IPS-NIHi7 (cell line): ENCODE results near the gene TNFRSF17.
"Not testable (repeated sequence)": the region's sequence is repeated elsewhere in the genome, so short reads cannot be mapped to it uniquely, and the experiment has no call there.

ENCODE experiments used
- DNase-seq: peaks from one replicate; pipeline ENCODE4 v3.0.0; 2012; ENCODE audit warnings: mixed read lengths; ENCODE audit errors: extremely low spot score

TNFRSF17 gene

DNA sequence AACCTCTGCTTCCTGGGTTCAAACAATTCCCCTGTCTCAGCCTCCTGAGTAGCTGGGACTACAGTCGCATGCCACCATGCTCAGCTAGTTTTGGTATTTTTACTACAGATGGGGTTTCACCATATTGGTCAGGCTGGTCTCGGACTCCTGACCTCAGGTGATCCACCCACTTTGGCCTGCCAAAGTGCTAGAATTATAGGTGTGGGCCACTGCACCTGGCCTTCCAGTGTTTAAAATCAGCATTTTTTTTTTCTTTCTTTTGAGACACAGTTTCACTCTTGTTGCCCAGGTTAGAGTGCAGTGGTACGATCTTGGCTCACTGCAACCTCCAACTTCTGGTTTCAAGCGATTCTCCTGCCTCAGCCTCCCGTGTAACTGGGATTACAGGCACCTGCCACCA, 5.3 kb downstream of the TNFRSF17 start:
- not testable (repeated sequence) for DNase-seq

DNA sequence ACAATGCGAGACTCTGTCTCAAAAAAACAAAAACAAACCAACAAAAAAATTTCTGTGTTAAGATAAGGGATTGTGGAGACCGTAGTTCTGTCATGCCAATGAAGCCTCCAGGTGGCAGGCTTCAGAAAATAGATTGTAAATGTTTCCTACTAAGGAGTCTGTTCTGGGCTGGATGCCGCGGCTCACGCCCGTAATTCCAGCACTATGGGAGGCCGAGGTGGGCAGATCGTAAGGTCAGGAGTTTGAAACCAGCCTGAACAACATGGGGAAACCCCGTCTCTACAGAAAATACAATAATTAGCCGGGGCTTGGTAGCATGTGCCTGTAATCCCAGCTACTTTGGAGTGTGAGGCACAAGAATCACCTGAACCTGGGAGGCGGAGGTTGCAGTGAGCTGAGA, 7.1 kb downstream of the TNFRSF17 start:
- no peak for DNase-seq

DNA sequence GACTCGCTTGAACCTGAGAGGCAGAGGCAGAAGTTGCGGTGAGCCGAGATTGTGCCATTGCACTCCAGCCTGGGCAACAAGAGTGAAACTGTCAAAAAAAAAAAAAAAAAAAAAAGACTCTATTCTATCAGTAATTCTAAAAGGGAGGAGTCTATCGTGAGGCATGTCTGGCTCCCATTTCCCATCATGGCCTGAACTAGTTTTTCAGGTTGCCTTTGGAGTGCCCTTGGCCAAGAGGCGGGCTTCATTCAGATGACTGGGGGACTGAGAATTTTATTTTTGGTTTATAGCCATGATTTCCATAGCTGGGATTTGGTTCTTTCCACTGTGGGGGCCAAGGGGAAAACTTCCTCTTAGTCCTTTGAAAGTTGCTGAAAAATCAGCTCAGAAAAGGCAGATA, 8.1 kb downstream of the TNFRSF17 start:
- no peak for DNase-seq

GRCh38 chr16:11976850-11977375, 11.9 kb downstream of the TNFRSF17 start:
- DNase-seq = no peak

DNA sequence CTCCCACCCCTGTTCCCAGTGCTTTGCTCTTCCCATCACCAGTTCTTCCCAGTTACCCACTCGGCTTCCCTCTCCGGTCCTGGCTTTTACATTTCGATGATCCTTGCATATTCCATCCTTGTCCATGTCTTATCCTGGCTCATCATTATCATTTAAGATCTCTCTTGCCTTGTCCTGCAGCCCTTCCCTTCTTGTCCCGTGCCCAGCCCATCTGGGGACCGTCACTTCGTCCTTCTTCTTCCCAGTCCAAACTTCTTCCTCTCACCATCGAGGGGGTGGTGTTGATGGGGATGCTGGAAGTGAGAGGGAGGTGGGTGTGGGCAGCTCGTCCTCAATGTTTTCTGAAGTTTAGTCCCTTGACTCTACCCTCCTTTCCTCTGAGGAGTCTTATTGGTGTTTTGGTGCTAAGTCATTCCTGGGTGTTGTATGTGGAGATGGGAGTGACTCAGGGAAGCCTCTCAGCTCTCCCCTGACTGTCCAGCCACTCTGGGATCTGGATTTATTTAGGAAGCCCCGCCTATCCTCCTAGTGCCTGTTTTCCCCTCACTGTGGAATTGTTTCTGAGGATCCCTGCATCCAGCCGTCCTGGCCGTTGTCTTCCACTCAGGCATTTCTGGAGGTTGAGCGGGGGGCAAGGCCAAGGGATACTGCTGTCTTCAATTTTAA, 12.5 kb downstream of the TNFRSF17 start:
- DNase-seq = no peak

- DNase-seq = no peak
These were observed 13.1 kb downstream of the TNFRSF17 start for GRCh38 chr16:11978080-11978479.

GRCh38 chr16:11979013-11979672, 14.1 kb downstream of the TNFRSF17 start:
- no peak for DNase-seq

DNA sequence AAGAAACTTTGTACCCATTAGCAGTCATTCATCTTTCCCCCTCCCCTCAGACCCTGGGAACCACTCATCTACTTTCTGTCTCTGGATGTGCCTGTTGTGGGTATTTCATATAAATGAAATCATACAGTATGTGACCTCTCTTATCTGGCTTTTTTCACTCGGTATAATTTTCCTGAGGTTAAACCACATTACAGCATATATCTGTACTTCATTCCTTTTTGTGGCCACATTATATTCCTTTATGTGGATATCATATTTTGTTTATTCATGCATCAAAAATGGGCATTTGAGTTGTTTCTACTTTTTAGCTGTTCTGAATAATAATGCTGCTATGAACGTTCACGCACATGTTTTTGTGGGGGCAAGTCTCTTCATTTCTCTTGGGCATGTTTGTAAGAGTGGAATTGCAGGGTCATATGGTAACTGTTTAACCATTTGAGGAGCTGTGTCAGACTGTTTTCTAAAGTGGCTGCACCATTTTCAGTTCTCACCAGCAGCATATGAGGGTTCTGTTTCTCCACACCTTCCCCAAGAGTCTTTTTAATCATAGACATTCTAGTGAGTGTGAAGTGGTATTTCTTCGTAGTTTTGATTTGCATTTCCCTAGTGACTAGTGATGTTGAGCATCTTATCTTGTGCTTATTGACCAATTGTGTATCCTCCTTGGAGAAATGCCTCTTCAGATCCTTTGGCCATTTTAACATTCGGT, 15.3 kb downstream of the TNFRSF17 start:
- no peak for DNase-seq

GRCh38 chr16:11985250-11985649, 20.2 kb downstream of the TNFRSF17 start:
- no peak for DNase-seq

DNA sequence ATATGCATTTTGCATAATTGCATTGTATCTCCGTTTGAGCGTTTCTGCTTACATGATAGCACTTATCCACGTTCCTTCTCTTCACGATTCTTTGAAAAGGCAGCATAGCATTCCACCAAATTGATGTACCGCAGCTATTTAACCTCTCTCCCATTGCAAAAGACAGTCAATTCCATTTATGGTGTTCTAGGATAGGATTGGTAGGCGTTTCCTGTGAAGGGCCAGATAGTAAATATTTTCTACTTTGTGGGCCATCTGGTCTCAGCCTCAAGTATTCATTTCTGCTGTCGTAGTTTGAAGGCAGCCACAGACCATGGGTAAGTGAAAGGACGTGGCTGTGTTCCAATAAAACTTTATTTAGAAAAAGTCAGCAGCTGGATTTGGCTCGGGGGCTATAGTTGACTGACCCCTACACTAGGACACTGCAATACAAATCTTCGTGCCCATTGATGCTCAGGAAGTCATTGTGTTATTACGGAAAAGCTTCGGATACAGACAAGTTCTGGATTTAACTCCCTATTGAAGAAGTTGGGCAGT, 21.6 kb downstream of the TNFRSF17 start:
- no peak for DNase-seq

DNA sequence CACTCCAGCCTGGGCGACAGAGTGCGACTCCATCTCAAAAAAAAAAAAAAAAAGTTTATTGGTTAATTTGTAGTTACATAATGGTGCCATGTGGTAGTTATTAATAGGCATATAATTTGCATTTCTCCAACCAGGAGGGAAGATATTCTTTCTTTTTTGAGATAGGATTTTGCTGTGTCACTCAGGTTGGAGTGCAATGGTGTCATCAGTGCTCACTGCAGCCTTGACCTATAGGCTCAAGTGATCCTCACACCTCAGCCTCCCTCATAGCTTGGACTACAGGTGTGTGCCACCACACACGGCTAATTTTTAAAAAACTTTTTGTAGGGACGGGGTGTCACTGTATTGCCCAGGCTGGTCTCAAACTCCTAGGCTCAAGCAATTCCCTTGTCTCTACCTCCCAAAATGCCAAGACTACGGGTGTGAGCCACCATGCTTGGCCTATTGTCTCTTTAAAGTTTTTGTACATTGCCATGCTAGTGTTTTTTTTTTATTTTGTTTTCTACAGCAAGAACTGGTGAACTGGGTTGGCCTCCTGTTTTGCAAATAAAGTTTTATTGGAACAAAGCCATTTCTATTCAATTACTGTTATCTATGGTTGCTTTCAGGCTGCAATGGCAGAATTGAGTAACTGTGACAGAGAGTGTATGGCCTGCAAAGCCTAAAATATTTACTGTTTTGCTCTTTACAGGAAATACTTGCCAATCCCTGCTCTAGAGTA, 23.4 kb downstream of the TNFRSF17 start:
- DNase-seq = no peak

GRCh38 chr16:11990702-11991390, 25.8 kb downstream of the TNFRSF17 start:
- no peak for DNase-seq

DNA sequence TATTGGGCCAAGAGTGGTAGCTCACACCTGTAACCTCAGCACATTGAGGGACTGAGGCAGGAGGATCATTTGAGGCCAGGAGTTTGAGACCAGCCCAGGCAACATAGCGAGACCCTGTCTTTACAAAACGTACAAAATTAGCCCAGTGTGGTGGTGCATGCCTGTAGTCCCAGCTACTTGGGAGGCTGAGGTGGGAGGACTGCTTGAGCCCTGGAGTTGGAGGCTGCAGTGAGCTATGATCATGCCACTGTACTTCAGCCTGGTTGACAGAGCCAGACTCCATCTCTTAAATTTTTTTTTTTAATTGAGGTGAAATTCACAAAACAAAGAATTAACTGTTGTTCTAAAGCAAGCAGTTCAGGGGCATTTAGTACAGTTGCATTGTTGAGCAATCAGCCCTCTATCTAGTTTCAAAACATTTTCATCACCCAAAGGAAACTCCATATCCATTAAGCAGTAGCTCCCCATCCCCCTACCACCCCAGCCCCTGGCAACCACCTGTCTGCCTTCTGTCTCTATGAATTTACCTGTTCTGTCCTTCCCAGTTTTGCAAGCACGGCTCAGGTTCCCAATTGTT, 27.1 kb downstream of the TNFRSF17 start:
- DNase-seq = no peak

DNA sequence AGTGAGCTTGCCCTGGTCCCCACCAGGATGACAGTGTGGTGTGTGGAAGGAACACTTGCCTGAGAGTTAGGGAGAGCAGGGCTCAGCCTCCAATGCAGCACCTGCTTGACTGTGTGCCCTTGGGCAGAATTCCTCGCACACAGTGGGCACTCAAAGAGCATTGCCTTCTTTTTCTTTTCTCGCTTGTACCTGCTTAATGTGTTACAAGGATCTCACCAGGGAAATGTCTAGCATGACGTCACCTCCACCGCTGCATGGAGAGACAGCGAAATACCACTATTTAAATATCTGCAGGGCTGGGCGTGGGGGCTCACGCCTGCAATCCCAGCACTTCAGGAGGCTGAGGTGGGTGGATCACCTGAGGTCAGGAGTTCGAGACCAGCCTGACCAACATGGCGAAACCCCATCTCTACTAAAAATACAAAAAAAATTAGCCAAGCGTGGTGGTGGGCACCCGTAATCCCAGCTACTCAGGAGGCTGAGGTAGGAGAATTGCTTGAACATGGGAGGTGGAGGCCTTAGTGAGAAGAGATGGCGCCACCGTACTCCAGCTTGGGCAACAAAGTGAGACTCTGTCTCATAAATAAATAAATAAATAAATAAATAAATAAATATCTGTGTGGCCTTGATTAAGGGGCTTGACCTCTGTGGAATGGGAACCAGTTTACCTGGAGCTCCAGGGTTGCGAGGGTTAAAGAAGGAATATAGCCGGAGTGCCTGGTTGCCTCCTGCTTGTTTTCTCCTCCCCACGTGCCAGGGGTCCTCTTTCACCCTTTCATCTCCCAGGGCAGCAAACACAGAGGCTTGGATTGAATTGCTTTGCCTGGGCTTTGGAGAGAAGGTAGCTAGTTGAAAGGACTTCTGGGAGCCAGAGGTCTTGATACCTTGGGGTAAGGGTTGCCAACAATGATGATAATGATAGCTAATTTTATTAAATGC, 27.8 kb downstream of the TNFRSF17 start:
- DNase-seq = no peak

DNA sequence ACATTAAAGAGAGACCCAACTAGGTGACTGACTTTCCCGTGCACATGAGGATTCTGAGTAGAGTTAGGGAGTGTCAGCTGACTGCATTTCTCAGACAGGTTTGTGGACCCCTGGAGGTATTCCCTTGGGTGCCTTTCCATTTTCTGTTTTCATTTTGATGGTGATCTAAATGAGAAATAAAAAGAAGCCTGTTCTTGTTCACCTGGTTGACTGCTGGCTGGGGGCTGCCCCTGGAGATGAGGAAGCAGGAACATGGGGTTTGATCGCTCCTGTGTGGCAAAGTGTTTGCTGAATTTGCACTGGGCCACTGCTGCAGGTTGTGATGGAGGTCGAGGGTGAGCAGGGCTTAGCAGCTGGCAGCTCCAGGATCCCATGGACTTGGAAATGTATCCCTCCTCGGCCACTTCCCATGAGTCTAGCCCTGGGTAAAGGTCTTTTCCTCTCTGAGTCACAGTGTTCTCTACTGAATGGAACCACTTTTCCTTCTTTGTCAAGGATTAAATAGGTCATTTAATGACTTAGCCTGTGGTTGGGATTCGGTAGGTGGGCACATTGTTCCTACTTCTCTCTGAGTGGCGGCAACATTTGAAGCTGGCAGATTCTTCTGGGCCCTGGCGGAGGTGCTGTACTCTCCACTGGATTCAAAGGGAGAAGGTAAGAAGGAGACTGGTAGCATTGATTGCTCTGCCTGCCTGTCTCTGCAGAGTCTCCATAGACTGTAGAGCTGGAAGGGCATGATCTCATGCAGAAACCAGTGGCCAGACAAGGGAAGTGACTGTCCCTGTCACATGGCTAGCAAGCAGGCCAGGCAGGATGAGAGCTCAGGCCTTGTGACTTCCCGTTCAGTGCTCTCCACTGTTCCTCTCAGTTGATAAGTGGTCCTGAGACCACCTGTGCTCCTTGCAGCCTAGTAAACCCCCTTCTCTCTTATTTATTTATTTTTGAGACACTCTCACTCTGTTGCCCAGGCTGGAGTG, 29.4 kb downstream of the TNFRSF17 start:
- no peak for DNase-seq

DNA sequence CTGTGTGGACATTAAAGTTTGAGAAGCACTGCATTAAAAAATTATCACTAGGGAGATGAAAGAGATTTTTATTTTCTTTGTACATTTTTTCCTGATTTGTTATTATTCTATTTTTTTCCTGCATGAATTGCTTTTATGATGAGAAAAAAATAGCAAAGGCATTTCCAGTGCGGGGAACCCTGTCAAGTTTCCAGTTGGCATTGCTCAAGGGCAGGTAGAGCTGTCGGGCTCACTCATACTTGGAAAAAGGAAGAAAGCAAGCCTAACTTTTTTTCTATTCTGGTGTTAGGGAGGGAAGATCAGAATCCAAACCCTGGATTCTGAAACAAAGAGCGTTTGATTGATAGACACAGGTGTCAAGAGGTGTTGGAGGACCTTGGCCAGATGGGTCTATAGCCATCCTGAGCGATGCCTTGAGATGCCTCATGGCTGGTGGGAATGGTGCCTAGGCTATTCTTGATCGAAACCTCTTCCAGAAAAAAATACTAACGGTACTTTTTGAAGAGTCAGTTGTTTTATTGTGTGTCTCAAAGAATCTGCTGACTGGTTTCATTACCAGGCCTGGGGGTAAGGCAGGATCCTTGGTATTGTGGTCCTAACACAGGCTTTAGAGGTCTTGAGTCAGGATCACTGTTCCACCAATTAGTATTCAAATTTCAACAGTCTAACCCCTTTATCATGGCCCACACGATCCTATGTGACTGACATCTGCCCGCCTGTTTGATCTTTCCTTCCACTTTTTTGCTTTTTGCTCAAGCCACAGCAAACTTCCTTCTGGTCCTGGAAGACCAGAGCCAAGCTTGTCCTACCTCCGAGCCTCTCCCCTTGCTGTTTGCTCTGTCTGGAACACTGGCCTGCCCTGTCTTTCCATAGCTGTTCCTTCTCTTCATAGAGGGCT, 31.7 kb downstream of the TNFRSF17 start:
- no peak for DNase-seq

- no peak for DNase-seq
These were observed 35.0 kb downstream of the TNFRSF17 start for GRCh38 chr16:12000032-12000431.
